A549 (cell line): ENCODE data around the gene EHD2.

Experiments used
- BHLHE40 ChIP-seq: IDR thresholded peaks from 2 replicates; pipeline ENCODE4 v1.6.1; 2012; ENCODE audit warnings: low read depth, low read length, inconsistent platforms
- CBX2 ChIP-seq: fragments of 200-600 bp; sonication (generic); IDR thresholded peaks from 2 replicates; pipeline ENCODE4 v1.6.1; 2016; ENCODE audit warnings: low read depth, mild to moderate bottlenecking, borderline replicate concordance
- MAZ ChIP-seq: fragments of 150-350 bp; IDR thresholded peaks from 2 replicates; pipeline ENCODE4 v1.6.1; 2014; ENCODE audit warnings: antibody characterized with exemption, low read depth, low read length, borderline replicate concordance
- MYC ChIP-seq: IDR thresholded peaks from 2 replicates; pipeline ENCODE4 v1.6.1; 2012; ENCODE audit warnings: mild to moderate bottlenecking, inconsistent platforms, low read length, improper control_type of control experiment, borderline replicate concordance
- PHF8 ChIP-seq: fragments of 200-600 bp; sonication (generic); IDR thresholded peaks from 2 replicates; pipeline ENCODE4 v1.6.1; 2016; ENCODE audit warnings: low read depth, mild to moderate bottlenecking, antibody characterized with exemption, moderate library complexity, borderline replicate concordance
- RAD21 ChIP-seq, 2 experiments: fragments of >200 bp in 1 of 2; sonication (Bioruptor Twin) in 1 of 2; formaldehyde crosslinking in 1 of 2; IDR thresholded peaks in 1 of 2; conservative IDR thresholded peaks in 1 of 2; 2 replicates in 1 of 2; 3 replicates in 1 of 2; pipeline ENCODE4 v1.6.1; 2012 to 2018; ENCODE audit warnings: inconsistent platforms in 1 of 2
- RCOR1 ChIP-seq: fragments of 150-350 bp; IDR thresholded peaks from 2 replicates; pipeline ENCODE4 v1.6.1; 2014; ENCODE audit warnings: antibody characterized with exemption, low read length, low read depth
- TF ChIP-seq, protein P1 (sequence below): fragments of >200 bp; sonication (Bioruptor Twin); formaldehyde crosslinking; IDR thresholded peaks from 3 replicates; pipeline ENCODE4 v1.6.1; 2016
- TF ChIP-seq, protein P2 (sequence below): fragments of 450-650 bp; IDR thresholded peaks from 2 replicates; pipeline ENCODE4 v1.6.1; 2014; ENCODE audit warnings: antibody characterized with exemption
- TF ChIP-seq, protein P3 (sequence below): fragments of >200 bp; sonication (Bioruptor Twin); formaldehyde crosslinking; IDR thresholded peaks from 3 replicates; pipeline ENCODE4 v1.5.1; 2016
- TF ChIP-seq, protein P4 (sequence below): fragments of 150-350 bp; IDR thresholded peaks from 2 replicates; pipeline ENCODE4 v1.6.1; 2014; ENCODE audit warnings: low read depth, mild to moderate bottlenecking, low read length

DNA sequence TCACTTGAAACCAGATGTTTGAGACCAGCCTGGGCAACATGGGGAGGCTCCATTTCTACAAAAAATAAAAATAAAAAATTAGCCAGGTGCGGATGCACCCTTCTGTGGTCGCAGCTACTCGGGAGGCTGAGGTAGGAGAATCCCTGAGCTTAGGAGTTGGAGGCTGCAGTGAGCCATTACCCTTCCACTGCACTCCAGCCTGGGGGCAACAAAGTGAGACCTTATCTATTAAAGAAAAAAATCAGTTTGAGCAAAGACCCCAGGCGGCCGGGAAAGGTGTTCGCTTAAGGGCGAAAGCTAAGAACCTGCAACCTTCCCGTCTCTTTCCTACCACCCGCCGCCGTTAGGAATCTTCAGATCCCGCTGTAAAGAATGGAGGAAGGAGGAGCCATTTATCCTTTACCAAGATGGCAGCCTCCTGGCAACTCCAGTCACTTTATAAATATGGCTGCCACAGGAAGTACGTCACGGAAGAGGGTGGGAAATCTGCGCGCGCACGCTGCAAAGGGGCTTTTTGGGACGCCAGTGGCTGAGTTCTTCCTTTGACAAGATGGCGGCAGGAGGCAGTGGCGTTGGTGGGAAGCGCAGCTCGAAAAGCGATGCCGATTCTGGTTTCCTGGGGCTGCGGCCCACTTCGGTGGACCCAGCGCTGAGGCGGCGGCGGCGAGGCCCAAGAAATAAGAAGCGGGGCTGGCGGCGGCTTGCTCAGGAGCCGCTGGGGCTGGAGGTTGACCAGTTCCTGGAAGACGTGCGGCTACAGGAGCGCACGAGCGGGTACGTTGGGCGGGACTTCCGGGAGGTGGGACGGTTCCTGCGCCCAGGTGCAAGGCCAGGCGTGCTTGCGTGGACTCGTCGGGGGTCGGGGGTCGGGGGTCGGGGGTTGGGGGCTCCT, 32.0 kb downstream of the EHD2 start, which contains the start of gene NOP53:
- TF ChIP-seq, protein P1, sequence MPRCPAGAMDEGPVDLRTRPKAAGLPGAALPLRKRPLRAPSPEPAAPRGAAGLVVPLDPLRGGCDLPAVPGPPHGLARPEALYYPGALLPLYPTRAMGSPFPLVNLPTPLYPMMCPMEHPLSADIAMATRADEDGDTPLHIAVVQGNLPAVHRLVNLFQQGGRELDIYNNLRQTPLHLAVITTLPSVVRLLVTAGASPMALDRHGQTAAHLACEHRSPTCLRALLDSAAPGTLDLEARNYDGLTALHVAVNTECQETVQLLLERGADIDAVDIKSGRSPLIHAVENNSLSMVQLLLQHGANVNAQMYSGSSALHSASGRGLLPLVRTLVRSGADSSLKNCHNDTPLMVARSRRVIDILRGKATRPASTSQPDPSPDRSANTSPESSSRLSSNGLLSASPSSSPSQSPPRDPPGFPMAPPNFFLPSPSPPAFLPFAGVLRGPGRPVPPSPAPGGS: peak; percentile 96; the same call in 2 of the 3 replicates
- TF ChIP-seq CBX2 (no peak), MAZ (peak; percentile 41; the same call in 1 of the 2 replicates), RAD21 (conservative IDR thresholded peaks at IDR 0.05 in 1 of 2, IDR thresholded peaks at IDR 0.05 in 1 of 2) (no peak), RCOR1 (no peak), PHF8 (peak; percentile 90), BHLHE40 (no peak), MYC (peak; percentile 68; the same call in 1 of the 2 replicates)
- TF ChIP-seq, protein P2, sequence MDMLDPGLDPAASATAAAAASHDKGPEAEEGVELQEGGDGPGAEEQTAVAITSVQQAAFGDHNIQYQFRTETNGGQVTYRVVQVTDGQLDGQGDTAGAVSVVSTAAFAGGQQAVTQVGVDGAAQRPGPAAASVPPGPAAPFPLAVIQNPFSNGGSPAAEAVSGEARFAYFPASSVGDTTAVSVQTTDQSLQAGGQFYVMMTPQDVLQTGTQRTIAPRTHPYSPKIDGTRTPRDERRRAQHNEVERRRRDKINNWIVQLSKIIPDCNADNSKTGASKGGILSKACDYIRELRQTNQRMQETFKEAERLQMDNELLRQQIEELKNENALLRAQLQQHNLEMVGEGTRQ: no peak
- TF ChIP-seq, protein P3, sequence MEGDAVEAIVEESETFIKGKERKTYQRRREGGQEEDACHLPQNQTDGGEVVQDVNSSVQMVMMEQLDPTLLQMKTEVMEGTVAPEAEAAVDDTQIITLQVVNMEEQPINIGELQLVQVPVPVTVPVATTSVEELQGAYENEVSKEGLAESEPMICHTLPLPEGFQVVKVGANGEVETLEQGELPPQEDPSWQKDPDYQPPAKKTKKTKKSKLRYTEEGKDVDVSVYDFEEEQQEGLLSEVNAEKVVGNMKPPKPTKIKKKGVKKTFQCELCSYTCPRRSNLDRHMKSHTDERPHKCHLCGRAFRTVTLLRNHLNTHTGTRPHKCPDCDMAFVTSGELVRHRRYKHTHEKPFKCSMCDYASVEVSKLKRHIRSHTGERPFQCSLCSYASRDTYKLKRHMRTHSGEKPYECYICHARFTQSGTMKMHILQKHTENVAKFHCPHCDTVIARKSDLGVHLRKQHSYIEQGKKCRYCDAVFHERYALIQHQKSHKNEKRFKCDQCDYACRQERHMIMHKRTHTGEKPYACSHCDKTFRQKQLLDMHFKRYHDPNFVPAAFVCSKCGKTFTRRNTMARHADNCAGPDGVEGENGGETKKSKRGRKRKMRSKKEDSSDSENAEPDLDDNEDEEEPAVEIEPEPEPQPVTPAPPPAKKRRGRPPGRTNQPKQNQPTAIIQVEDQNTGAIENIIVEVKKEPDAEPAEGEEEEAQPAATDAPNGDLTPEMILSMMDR: no peak
- TF ChIP-seq, protein P4, sequence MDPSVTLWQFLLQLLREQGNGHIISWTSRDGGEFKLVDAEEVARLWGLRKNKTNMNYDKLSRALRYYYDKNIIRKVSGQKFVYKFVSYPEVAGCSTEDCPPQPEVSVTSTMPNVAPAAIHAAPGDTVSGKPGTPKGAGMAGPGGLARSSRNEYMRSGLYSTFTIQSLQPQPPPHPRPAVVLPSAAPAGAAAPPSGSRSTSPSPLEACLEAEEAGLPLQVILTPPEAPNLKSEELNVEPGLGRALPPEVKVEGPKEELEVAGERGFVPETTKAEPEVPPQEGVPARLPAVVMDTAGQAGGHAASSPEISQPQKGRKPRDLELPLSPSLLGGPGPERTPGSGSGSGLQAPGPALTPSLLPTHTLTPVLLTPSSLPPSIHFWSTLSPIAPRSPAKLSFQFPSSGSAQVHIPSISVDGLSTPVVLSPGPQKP: no peak
